HG02885 (cell line): ENCODE measurements around the gene ANKRD33B.
A peak's percentile ranks its signal among the peaks of the same experiment; 100 is the strongest.
"Not testable (repeated sequence)": the region's sequence is repeated elsewhere in the genome, so short reads cannot be mapped to it uniquely, and the experiment has no call there.

ENCODE experiments used
- ATAC-seq: cut with Tn5 transposase; IDR thresholded peaks from one replicate; pipeline ENCODE4 v1.9.1; 2021; ENCODE audit warnings: mild to moderate bottlenecking; ENCODE audit not compliant: unreplicated experiment, poor library complexity

ANKRD33B gene

GRCh38 chr5:10653043-10653442 lies 89.2 kb downstream of the ANKRD33B start:
- ATAC-seq: no peak

GRCh38 chr5:10653751-10654400 lies 90.0 kb downstream of the ANKRD33B start:
- no peak for ATAC-seq

GRCh38 chr5:10654566-10654965 lies 90.7 kb downstream of the ANKRD33B start:
- no peak for ATAC-seq

GRCh38 chr5:10655161-10655971 lies 91.5 kb downstream of the ANKRD33B start:
- peak; percentile 97 for ATAC-seq

GRCh38 chr5:10655972-10656830 lies 92.3 kb downstream of the ANKRD33B start:
- peak; percentile 2 for ATAC-seq

- no peak for ATAC-seq
Observed at GRCh38 chr5:10658265-10658664, 94.4 kb downstream of the ANKRD33B start.

- ATAC-seq: no peak
Observed at GRCh38 chr5:10660135-10660534, 96.3 kb downstream of the ANKRD33B start.

GRCh38 chr5:10660720-10661387 lies 97.0 kb downstream of the ANKRD33B start:
- ATAC-seq: no peak

GRCh38 chr5:10661401-10661800 lies 97.5 kb downstream of the ANKRD33B start:
- no peak for ATAC-seq

- no peak for ATAC-seq
Observed at GRCh38 chr5:10662083-10662482, 98.2 kb downstream of the ANKRD33B start.

GRCh38 chr5:10662661-10663488 lies 99.0 kb downstream of the ANKRD33B start:
- ATAC-seq: no peak

- ATAC-seq: no peak
Observed at GRCh38 chr5:10663489-10664179, 99.8 kb downstream of the ANKRD33B start.

- ATAC-seq: not testable (repeated sequence)
Observed at GRCh38 chr5:10664180-10664769, 100.4 kb downstream of the ANKRD33B start.

- ATAC-seq: no peak
Observed at GRCh38 chr5:10665799-10666198, 101.9 kb downstream of the ANKRD33B start.

- ATAC-seq: no peak
Observed at GRCh38 chr5:10666531-10667299, 102.8 kb downstream of the ANKRD33B start.

GRCh38 chr5:10667431-10668057 lies 103.7 kb downstream of the ANKRD33B start:
- no peak for ATAC-seq

- no peak for ATAC-seq
Observed at GRCh38 chr5:10668697-10669096, 104.8 kb downstream of the ANKRD33B start.
